DMS 273 (cell line): ENCODE data around the gene FCHO1.

Experiments
- DNase-seq: peaks from one replicate; lab custom pipeline; 2025; ENCODE audit not compliant: unreplicated experiment; lab: John Stamatoyannopoulos, UW

The FCHO1 gene

DNA sequence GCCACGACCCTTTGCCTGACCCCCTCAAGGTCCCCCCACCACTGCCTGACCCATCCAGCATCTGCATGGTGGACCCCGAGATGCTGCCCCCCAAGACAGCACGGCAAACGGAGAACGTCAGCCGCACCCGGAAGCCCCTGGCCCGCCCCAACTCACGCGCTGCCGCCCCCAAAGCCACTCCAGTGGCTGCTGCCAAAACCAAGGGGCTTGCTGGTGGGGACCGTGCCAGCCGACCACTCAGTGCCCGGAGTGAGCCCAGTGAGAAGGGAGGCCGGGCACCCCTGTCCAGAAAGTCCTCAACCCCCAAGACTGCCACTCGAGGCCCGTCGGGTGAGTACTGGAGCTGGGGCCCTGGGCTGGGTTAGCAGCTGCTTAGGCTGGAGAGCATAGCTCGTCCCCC lies 23.4 kb upstream of the FCHO1 start:
- no peak for DNase-seq

DNA sequence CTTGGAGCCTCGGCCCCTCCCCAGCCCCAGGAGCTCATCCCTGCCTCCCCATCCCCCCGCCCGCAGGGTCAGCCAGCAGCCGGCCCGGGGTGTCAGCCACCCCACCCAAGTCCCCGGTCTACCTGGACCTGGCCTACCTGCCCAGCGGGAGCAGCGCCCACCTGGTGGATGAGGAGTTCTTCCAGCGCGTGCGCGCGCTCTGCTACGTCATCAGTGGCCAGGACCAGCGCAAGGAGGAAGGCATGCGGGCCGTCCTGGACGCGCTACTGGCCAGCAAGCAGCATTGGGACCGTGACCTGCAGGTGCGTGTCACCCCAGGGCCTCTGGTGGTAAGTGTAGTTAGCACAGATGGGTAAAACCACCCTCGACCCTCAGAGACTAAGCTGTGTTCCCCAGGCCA lies 18.1 kb upstream of the FCHO1 start:
- DNase-seq = no peak

DNA sequence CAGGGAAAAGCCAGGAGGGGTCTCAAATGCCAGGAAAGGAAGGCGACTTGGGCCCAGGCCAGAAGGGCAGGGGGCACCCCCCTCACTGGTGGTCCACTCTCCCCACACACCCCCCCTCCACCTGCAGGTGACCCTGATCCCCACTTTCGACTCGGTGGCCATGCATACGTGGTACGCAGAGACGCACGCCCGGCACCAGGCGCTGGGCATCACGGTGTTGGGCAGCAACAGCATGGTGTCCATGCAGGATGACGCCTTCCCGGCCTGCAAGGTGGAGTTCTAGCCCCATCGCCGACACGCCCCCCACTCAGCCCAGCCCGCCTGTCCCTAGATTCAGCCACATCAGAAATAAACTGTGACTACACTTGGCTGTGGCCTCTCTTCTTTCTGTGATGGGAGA lies 17.1 kb upstream of the FCHO1 start:
- DNase-seq = no peak

DNA sequence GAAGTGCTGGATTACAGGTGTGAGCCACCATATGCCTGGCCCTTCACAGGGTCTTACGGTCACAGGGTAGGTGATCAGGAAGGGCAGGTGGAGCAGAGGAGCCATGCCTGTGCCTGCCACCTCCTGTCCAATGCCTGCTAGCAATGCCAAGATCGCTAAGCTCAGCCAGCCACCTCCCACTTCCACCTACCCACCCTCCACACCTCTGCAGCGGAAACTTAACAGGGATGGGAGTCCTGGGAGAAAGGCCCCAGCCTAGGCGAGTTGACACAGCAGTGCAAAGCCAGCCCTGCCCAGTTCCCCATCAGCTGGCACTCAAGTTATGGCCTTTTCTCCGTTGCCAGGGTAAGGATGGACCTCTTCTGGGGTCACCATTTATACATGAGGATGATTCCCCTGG lies 15.9 kb upstream of the FCHO1 start:
- no peak for DNase-seq

DNA sequence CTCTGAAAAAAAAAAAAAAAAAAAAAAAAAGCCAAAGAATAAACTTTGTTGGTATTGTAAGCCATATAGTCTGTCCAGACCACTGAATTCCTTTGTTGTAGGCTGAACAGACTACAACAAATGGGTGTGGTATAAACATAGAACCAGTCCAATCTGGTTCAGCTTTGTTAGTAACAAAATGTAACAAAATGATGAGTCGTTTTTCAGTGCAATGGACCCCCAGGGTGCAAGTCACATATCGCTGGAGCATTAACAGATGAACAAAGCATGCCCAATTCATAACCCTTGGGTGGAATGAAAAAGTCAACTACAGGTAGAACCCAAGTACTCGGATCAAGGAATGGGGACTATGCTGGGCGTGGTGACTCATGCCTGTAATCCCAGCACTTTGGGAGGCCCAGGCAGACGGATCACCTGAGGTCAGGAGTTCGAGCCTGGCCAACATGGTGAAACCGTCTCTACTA lies 13.6 kb upstream of the FCHO1 start:
- DNase-seq = no peak

DNA sequence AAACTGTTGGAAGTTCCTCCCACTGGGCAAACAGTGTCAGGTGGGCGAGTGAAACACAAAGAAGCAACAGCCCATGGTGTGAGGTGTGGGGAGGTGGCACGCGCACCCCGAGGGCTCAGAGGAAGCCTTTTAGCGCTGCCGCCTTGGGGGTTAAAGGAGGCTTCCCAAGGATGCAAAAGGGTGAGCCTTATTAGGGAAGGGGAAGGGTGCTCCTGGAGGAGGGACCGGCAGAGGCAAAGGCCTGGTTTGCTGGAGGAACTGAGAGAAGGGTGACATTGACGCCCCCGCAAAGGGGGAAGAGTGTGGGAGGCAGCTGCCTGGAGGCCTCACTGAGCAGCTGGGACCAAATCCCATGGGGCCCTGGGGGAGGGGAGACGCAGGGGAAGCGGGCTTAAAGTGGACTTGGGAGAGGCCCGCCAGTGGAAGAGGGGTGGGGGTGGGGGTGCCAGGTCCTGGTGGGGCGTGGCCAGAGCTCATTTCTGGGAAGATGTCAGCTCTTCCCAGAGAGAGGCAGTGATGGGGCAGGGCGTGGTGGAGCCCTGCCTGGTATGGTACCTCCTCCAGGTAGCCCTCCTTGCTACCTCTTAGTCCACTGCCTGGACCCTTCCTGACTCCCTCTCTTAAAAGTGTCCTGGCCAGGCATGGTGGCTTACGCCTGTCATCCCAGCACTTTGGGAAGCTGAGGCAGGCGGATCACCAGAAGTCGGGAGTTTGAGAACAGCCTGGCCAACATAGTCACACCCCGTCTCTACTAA lies 12.0 kb upstream of the FCHO1 start:
- DNase-seq = peak; percentile 76

DNA sequence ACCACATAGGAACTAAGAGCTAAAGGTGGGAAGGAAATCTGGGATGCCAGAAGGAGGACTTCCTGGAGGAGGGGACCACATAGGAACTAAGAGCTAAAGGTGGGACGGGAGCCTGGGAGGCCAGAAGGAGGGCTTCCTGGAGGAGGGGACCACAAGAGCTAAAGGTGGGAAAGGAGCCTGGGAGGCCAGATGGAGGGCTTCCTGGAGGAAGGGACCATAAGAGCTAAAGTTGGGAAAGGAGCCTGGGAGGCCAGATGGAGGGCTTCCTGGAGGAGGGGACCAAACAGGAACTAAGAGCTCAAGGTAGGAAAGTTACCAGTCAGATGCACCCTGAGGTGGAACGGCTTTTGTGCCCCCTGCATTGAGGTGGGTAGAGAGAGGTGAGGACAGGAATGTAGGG lies 9.8 kb upstream of the FCHO1 start:
- DNase-seq = no peak

DNA sequence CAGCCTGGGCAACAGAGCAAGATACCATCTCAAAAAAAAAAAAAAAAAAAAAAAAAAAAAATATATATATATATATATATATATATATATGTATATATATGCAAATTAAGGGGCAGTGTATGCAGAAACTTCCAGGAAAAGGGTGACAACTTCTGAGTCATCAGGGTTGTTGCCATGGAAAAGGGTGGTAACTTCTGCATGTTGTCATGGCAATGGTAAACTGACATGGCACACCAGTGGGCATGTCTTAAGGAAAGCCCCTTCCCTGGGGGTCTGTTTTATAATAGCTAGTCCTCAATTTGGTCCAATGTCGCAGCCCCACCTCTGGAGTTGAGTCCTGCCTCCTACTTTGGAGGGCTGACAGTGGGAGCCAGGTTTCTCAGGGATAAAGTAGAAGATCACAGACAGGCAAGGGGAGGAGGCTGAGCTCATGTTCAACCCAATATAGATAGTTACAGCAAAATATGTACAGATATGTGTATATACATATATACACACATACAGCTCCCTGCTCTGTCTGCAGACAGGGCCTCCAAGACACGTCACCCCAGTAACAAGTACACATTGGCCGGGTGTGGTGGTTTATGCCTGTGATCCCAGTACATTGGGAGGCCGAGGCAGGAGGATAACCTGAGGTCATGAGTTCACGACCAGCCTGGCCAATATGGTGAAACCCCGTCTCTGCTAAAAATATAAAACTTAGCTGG lies 7.2 kb upstream of the FCHO1 start:
- DNase-seq = peak; percentile 33

DNA sequence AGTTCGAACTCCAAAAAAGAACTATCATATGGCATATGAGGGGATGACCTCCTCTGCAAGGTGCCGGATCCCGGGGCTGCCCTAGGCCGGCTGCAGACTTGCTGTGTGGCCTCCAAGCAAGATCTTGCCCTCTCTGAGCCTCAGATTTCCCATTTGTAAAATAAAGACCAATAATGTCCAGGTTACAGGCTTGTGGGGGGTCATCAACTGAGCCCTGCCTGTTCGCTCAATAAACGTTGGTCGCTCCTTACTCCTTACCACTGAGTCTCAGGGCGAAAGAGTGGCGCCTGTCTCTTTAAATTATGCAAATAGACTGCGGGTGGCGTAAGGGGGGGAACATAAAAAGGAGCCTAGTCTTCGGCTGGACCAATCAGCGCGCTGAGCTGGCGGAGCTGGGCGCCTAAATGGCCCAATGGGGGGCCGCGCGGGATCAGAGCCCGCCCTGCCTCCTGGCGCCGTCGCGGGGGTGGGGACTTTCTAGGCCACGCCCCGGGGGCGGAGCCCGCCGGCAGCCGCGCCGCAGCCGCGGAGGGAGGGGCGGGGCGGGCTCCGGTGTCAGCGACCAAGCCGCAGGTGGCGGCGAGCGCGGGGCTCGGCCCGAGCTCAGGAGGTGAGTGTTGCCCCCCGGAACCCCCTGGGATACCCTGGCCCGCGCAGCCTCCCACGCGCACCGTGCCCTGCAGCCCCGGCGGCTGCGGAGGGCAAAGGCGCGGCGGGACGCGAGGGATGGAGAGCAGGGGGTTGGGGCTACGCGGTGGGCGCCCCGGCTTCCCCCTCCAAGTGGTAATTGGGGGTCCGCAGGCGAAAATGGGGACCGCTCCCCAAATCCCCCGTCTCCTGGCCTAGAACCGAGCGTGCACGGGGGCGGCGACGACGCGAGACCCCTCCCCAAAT lies 3.8 kb upstream of the FCHO1 start:
- peak; percentile 97 for DNase-seq

DNA sequence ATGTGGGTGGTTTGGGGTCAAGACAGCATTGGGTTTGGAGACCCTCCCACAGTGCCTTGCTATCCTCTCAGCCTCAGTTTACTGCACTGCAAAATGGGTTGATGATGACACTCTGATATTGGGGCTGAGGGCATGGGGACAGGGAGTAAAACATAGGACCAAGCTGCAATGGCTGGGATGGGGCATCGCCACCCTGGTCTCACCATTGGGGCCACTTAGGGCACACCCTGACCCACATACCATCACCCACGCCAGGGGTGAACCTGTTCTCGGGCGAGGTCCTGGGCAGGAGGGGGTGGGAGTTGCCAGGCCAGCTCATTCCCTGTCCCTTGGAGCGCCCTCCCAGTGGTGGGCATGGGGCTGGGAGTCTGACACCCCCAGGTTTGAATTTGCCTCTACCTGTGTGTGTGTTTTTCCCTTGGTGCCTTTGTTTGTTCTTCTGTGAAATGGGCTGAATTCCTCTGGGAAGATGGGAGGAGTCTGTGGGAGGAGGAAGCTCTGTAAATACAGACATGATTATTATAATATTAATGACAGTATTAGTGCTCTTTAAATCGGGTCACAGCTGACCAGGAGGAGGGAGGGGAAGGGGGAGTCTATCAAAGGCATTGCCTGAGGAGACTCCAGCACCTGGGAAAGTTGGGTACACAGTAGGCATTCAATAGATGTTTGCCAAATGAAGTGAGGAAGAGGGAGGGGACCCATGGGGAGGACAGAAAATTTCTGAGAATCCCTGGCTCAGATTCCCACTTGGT lies 2.2 kb upstream of the FCHO1 start:
- DNase-seq = no peak

DNA sequence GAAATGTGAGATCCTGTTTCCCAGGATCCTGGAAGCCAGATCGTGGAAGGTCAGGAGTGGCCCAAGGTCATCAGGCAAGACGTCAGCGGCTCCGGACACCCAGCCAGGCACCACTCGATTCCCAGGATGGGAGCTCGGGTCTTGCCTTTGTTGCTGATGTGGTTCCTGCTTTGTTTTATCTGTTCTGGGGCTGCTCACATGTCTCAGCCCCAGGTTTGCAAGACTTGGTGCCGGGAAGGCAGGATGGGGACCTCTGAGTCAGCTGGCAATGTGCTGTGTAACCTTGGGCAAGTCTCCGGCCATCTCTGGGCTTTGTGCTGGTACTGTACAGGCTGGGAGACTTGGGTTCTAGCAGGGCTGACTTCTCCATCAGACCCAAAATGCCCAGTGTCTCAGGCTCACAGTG lies 1.4 kb upstream of the FCHO1 start:
- DNase-seq = no peak

DNA sequence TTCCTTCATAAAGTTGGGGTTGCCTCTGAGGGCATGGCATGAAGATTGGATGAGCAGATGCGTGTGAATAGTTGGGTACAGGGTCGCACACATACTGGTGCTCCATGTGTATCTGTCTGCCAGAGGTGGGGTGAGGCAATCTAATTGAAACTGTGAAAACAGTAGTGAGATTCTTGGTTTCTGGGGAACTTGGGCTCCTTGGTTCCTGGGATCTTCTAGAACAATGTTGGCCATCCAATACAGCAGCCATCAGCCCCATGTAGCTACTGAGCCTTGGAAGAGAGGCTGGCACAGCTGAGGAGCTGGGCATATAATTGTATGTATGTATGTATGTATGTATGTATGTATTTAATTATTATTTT lies 616 bp downstream of the FCHO1 start:
- no peak for DNase-seq

DNA sequence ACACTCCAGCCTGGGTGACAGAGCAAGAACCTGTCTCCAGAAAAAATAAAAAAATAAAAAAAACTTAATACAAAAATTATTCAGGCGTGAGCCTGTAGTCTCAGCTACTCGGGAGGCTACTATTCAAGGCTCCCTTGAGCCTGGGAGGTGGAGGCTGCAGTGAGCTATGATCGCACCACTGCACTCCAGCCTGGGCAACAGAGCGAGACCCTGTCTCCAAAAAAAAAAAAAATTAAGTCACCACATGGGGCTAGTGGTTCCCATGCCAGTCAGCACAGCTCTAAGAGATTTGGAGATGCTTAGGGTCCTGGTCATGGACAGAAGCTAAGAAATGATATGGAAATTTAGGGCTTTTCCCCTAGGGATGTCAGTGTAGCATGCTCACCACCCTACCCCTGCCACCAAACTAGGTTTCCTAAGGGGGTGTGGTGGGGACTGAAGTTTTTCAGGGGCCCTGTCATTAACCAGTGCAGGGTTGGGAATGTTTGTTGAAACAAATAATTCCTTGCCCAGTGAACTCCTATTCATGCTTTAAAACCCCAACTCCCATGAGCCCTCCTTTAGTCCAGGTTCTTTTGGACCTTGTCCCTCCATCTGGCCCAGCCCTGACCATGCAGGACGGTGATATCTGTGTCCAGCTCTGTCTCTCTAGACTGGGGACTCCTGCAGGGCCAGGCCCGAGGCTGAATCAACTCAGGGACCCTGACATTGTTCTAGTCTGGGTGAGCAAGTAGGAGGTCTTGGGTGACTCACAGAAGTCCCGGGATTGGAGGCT lies 1.8 kb downstream of the FCHO1 start:
- DNase-seq = no peak

DNA sequence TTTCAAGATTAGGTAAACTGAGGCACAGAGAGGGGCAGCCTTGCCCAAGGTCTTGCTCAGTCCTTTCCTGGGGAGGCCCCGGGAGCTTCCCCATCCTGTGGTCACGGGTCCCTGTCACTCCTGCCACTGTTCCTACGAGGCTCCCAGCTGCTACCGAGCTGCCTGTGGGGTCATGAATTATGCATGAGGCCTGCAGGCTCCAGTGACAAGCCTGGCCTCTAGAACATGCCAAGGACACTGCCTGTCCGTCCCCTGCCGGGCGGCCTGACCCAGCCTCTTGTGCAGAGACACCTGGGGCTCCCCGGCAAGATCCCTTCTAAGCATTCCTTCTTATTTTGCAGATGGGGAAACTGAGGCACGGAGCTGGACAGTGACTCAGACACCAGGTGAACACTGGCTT lies 2.7 kb downstream of the FCHO1 start:
- peak; percentile 69 for DNase-seq

DNA sequence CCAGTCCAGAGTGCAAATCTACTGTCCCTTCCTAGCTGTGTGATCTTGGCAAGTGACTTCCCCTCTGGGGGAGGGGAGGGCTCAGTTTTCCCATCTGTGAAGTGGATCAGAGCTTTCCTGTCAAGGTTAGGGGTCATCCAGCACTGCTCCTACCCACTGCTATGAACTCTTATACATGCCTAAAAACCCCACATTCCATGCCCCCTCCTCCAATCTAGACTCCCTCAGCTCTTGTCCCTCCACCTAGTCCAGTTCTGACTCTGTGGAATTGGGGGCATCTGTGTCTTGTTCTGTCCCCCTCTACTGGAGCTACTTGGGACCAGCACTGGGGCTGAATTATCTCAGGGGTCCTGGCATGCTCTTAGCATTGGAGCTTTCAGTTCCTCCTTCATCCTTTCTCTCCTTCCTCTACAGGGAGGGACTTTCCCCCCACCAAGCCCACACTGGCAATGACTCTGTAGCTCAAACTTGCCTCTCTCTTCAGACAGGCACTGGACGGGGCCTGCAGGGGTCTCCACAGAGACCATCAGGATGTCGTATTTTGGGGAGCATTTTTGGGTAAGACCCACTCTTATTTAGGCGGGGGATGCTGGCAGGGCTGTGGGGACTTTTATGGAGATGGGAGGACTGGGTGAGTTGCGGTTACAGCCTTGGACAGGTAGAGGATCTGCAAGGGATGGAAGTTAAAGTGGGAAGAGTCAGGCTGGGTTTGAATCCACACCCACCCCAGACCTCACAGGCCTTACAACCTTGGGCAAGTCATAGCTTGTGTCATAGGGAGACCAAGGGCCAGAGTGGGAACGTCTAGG lies 3.6 kb downstream of the FCHO1 start:
- DNase-seq = no peak

DNA sequence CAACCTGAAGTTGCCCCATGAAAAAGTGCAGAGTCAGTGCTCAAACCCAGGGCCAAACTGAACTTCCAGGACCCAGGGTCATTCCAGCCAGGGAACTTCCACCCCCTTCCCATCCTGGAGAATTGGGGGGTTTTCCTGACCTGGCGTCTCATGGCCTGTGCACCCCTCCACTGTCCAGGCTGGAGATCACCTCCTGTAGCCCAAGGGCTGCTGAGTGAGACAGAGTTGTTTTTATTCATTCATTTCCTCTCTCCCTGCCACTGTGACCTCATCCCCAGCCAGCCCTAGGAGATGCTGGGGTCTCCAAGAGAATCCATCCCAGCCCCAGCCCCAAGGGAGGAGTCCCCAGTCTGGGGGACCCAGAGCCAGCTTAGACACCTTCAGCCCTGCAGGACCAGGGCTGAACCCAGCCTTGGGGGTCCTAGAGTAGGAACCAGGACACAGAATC lies 4.2 kb downstream of the FCHO1 start:
- no peak for DNase-seq

DNA sequence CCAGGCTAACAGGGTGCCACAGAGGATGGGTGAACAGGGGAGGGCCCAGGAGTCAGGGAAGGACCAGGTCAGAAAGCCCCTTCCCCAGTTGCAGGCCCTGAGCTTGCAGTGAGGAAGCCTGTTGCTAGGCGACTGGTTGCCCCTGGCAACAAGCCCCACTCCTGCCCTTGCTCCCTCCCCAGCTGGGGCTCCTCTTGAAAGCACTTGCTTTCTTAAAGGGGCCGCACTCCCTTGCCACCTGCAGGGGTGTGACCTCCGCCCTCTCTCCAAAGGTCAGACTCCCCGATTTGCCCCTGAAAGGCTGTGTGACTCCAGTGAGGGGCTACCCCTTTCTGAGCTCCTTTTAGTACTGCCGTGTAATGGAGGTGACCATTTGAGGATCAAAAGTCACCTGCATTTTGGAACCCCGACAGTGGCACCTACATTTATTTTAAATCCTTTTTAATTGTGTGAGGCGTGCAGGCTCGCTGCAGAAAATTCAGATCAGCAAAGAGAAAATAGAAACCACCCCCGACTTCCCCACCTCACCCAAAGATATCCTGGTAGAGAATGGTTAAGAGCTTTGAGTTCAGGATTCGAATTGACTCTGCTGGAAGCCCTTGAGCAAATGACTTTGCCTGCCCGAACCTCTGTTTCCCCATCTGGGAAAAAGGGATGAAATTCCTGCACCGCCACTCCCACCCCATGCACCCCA lies 4.8 kb downstream of the FCHO1 start:
- peak; percentile 95 for DNase-seq

DNA sequence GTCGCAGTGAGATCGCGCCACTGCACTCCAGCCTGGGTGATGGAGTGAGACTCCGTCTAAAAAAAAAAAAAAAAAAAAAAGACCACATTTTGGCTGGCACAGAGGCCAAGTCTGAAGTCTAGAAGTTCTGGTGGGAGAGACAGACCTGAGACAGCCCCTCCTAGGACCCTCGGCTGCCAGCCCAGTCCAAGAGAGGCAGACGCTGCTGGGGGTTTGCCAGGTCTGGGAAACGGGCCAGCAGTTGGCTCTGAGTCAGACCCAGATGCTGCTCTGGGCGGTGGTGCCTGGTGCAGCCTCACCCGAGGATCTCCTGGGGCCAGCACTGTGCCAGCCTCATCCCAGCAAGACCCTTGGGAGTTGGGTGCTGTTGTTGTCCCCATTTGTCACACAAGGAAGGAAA lies 5.8 kb downstream of the FCHO1 start:
- DNase-seq = peak; percentile 93

DNA sequence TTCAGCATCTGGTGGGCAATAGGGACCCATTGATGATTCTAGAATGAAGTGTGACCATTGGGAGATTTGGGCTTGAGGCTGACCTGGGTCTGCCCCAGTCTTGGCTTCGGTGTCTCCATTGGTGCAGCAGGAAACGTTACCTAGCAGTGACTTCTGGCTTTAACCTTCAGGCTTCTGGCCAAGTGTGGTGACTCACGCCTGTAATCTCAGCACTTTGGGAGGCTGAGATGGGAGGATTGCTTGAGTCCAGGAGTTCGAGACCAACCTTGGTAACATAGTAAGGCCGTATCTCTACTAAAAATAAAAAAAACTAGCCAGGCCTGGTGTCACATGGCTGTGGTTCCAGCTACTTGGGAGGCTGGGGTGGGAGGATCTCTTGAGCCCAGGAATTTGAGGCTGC lies 7.2 kb downstream of the FCHO1 start:
- DNase-seq = no peak
